ENCODE measurements around the gene SDS. TPM values are rescaled to one million over a fixed set of nuclear protein-coding genes. Genes with fewer than 3 reads are reported as not detected.
A peak's percentile ranks its signal among the peaks of the same experiment; 100 is the strongest.
"Not testable (repeated sequence)": the region's sequence is repeated elsewhere in the genome, so short reads cannot be mapped to it uniquely, and the experiment has no call there.

SDS gene
- total RNA-seq, 1 experiment from 2014 or later, result 0.26 TPM

DNA sequence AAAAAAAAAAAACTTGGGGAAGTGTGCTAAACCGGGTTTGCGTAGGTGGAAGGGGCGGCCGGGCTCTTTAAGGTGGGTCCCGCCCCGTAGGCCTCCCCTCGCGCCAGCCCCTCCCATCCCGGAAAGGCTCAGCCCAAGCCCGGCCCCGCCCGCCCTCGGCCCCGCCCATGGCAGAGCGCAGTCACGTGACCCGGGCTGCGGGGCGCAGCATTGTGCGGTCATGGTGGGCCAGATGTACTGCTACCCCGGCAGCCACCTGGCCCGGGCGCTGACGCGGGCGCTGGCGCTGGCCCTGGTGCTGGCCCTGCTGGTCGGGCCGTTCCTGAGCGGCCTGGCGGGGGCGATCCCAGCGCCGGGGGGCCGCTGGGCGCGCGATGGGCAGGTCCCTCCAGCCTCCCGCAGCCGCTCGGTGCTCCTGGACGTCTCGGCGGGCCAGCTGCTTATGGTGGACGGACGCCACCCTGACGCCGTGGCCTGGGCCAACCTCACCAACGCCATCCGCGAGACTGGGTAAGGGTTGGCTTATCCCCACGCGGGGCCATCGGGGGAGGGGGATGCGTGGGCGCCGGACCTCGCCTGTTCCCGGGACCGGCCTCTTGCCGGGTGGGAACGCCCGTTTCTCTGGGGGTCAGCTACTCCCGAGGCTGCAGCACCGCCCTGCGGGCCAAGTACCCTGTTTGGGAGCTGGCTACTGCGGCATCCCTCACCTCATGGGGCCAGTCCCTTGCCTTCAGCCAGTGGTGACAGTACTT is 45.1 kb downstream of the SDS start, which contains the start of gene PLBD2:
TSS of gene PLBD2 (plus strand) at position 207 of the 752 bp plus-strand sequence. CDS start at position 221, 14 bp downstream.
- Mint-ChIP-seq H3K27ac (ENCODE audit: unreplicated experiment) (peak within 1 kb of the TSS; percentile 39), H3K27me3 (ENCODE audit: unreplicated experiment) (peaks cover under 1% of the 10 kb centered on the region), H3K9me3 (ENCODE audit: low read depth, unreplicated experiment) (no peaks in the 10 kb centered on the region), H3K4me1 (ENCODE audit: low read depth, unreplicated experiment) (peaks cover 13% of the 10 kb centered on the region), H3K36me3 (ENCODE audit: insufficient read depth, unreplicated experiment) (peaks cover 19% of the 10 kb centered on the region), H3K4me3 (ENCODE audit: low read depth, unreplicated experiment) (peak within 1 kb of the TSS; percentile 75)
- no TSS peak for BruUV-seq (replicated peaks)
- DNase-seq, result peak; percentile 94
- CTCF ChIA-PET, result interaction anchor here (0.8 kb wide), 2 partner anchors 24 to 60 kb away, joined by 3 to 8 read pairs; partner anchors contain the start of gene SLC8B1
- TF ChIP-seq, protein P1, sequence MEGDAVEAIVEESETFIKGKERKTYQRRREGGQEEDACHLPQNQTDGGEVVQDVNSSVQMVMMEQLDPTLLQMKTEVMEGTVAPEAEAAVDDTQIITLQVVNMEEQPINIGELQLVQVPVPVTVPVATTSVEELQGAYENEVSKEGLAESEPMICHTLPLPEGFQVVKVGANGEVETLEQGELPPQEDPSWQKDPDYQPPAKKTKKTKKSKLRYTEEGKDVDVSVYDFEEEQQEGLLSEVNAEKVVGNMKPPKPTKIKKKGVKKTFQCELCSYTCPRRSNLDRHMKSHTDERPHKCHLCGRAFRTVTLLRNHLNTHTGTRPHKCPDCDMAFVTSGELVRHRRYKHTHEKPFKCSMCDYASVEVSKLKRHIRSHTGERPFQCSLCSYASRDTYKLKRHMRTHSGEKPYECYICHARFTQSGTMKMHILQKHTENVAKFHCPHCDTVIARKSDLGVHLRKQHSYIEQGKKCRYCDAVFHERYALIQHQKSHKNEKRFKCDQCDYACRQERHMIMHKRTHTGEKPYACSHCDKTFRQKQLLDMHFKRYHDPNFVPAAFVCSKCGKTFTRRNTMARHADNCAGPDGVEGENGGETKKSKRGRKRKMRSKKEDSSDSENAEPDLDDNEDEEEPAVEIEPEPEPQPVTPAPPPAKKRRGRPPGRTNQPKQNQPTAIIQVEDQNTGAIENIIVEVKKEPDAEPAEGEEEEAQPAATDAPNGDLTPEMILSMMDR (IDR thresholded peaks at IDR 0.05; ENCODE audit: unreplicated experiment), result no peak
- intact Hi-C loops (cut with micrococcal nuclease; ENCODE audit: unreplicated experiment), result loop anchor here (5.0 kb wide), 1 partner anchor 161 kb away; no protein-coding TSS in a partner anchor

DNA sequence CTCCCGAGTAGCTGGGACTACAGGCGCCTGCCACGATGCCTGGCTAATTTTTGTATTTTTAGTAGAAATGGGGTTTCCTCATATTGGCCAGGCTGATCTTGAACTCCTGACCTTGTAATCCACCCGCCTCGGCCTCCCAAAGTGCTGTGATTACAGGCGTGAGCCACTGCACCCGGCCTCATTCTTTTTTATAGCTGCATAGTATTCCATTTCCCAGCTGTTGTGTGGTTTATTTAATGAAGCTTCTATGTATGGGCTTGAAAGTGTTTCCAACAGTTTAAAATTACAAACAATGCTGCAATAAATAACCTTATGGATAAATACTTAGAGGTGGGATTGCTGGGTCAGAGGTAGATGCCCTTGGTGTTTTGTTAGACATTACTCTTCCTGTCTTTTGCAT is 49.5 kb downstream of the SDS start:
- H3K4me1 Mint-ChIP-seq (ENCODE audit: low read depth, unreplicated experiment); DNase-seq; H3K9me3 Mint-ChIP-seq (ENCODE audit: low read depth, unreplicated experiment); H3K27ac Mint-ChIP-seq (ENCODE audit: unreplicated experiment); intact Hi-C loops (cut with micrococcal nuclease; ENCODE audit: unreplicated experiment); CTCF ChIA-PET; BruUV-seq (replicated peaks); H3K4me3 Mint-ChIP-seq (ENCODE audit: low read depth, unreplicated experiment): not testable (repeated sequence)
- H3K27me3 Mint-ChIP-seq (ENCODE audit: unreplicated experiment), result peaks cover 44% of the 10 kb centered on the region
- peaks cover 14% of the 10 kb centered on the region for H3K36me3 Mint-ChIP-seq (ENCODE audit: insufficient read depth, unreplicated experiment)

DNA sequence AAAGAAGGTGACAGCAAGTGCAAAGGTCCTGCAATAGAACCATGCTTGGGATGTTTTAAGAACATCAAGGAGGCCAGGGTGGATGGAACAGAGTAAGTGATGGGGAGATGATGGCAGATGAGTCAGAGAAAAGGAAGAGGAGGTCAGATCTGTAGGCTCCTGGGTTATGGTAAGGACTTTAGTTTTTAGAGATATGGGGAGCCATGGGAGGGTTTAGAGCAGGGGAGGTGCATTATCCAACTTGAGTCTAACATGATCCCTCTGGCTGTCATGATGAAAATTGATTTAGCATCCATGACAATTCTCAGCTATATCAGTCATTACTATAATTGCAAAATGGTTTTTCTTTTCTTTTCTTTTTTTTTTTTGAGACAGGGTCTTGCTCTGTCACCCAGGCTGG is 52.6 kb downstream of the SDS start:
- CTCF ChIA-PET, result interaction anchor here (1.3 kb wide), 1 partner anchor 10 kb away, joined by 3 read pairs; no protein-coding TSS in a partner anchor
- H3K27ac Mint-ChIP-seq (ENCODE audit: unreplicated experiment), result no peak overlapping the region
- H3K27me3 Mint-ChIP-seq (ENCODE audit: unreplicated experiment), result peaks cover 52% of the 10 kb centered on the region
- no peaks in the 10 kb centered on the region for H3K36me3 Mint-ChIP-seq (ENCODE audit: insufficient read depth, unreplicated experiment)
- no peaks in the 10 kb centered on the region for H3K9me3 Mint-ChIP-seq (ENCODE audit: low read depth, unreplicated experiment)
- BruUV-seq (replicated peaks), result no TSS peak
- no peak overlapping the region for H3K4me3 Mint-ChIP-seq (ENCODE audit: low read depth, unreplicated experiment)
- TF ChIP-seq, protein P1 (IDR thresholded peaks at IDR 0.05; ENCODE audit: unreplicated experiment), result no peak
- intact Hi-C loops (cut with micrococcal nuclease; ENCODE audit: unreplicated experiment), result no loop called here
- no peak for DNase-seq
- H3K4me1 Mint-ChIP-seq (ENCODE audit: low read depth, unreplicated experiment), result no peaks in the 10 kb centered on the region

DNA sequence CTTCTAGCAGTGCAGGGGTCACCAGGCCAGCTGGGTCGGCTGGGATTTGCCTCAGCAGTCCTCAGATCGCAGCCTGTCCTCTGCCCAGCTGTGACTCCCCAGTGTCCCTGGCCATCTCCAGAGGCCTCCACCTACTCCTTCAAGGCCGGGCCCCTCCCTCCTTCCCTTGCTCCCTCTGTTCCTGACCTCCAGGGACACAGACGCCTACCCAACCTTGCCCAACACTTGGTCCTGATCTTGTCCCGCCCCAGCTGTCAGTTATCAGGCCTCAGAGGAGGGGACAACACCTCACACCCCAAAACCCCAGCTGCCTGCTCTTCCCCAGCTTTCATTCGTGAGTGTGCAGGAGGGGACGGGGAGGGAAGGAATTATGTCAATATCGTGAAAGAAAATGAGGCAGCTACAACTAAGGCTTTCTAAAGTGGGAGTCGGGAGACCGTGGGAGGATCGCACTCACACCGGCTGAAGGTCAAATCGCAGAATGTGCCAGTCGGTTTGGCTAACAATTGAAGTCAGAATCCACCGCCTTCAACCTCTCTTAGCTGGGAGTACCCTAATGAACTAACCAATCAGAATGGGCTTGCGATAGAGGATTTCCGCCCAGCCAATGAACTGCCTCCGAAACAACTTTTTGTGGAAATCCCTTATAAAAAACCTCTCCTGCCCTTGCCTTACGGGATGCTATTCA is 54.7 kb downstream of the SDS start:
- BruUV-seq (replicated peaks), result no TSS peak
- CTCF ChIA-PET, result interaction anchor here (0.7 kb wide), 1 partner anchor 30 kb away, joined by 3 read pairs; no protein-coding TSS in a partner anchor

More for the DNA sequence above, 54.7 kb downstream of the SDS start:
- TF ChIP-seq, protein P1 (IDR thresholded peaks at IDR 0.05; ENCODE audit: unreplicated experiment), result no peak
- no peak for DNase-seq
- Mint-ChIP-seq H3K4me1 (ENCODE audit: low read depth, unreplicated experiment) (no peaks in the 10 kb centered on the region), H3K27ac (ENCODE audit: unreplicated experiment) (no peak overlapping the region), H3K36me3 (ENCODE audit: insufficient read depth, unreplicated experiment) (no peaks in the 10 kb centered on the region), H3K27me3 (ENCODE audit: unreplicated experiment) (peaks cover 52% of the 10 kb centered on the region), H3K4me3 (ENCODE audit: low read depth, unreplicated experiment) (no peak overlapping the region), H3K9me3 (ENCODE audit: low read depth, unreplicated experiment) (no peaks in the 10 kb centered on the region)
- intact Hi-C loops (cut with micrococcal nuclease; ENCODE audit: unreplicated experiment), result no loop called here

All from Calu3 (cell line).